ENCODE measurements around the gene HP1BP3. TPM values are rescaled to one million over a fixed set of nuclear protein-coding genes. Genes with fewer than 3 reads are reported as not detected.

The HP1BP3 gene
- total and polyA plus RNA-seq, 2 of the 4 experiments (the other 2 are of a cell fraction): 88.4 to 151 TPM

GRCh38 chr1:20713440-20713839, 73.7 kb downstream of the HP1BP3 start:
- ChIA-PET POLR2A (ENCODE audit: unreplicated experiment) (no interaction called here), CTCF (no interaction called here)

More at GRCh38 chr1:20713440-20713839, 73.7 kb downstream of the HP1BP3 start:
- no peaks in the 10 kb centered on the region for H3K36me3 ChIP-seq (ENCODE audit: control insufficient read depth, insufficient read depth, low read length)
- H2AFZ ChIP-seq (replicated peaks; ENCODE audit: low read length, poor library complexity): no peak overlapping the region
- H3K79me1 ChIP-seq (ENCODE audit: low read depth in 1 of 2, low read length in 2 of 2): no peaks in the 10 kb centered on the region
- no peak overlapping the region for H2BK5ac ChIP-seq (ENCODE audit: low read depth, low read length, poor library complexity, severe bottlenecking)
- H4K5ac ChIP-seq (ENCODE audit: low read depth, low read length): no peak overlapping the region
- H2AK5ac ChIP-seq (ENCODE audit: low read depth, low read length): no peak overlapping the region; the same call in 1 of the 2 replicates
- no peak overlapping the region for H3K27ac ChIP-seq (ENCODE audit: insufficient read depth, low read length)
- no peaks in the 10 kb centered on the region for H4K20me1 ChIP-seq (ENCODE audit: insufficient read depth, low read length)
- peaks cover 2% of the 10 kb centered on the region; the same call in 1 of the 2 replicates for H3K4me1 ChIP-seq (ENCODE audit: control insufficient read depth, insufficient read depth, low read length)
- no peak overlapping the region for H2BK20ac ChIP-seq (ENCODE audit: low read depth, low read length)
- H3K14ac ChIP-seq (replicated peaks; ENCODE audit: low read depth, low read length): no peak overlapping the region
- H3K9me1 ChIP-seq (ENCODE audit: insufficient read depth, low read length): peaks cover 8% of the 10 kb centered on the region; the same call in 1 of the 2 replicates
- H3K4me2 ChIP-seq (ENCODE audit: low read depth, low read length): no peak overlapping the region
- H3K9ac ChIP-seq (ENCODE audit: low read depth, low read length): no peak overlapping the region
- in situ Hi-C loops (cut with MboI; ENCODE audit: low sequenced_read_pairs): no loop called here
- dilution Hi-C loops (cut with HindIII; ENCODE audit: low sequenced_read_pairs, unreplicated experiment): no loop called here
- 80% methylated on average over 1 of the region's 6 CpGs; no CpG with 5 or more reads in 1 of the 2 experiments for WGBS, 2 experiments (ENCODE audit: extremely low coverage in 2 of 2, insufficient read length in 1 of 2)
- no peak overlapping the region for H2BK120ac ChIP-seq (ENCODE audit: low read depth, low read length)
- ATAC-seq (ENCODE audit: low read depth) (no peak), DNase-seq (no peak)
- no peaks in the 10 kb centered on the region for H3K27me3 ChIP-seq (ENCODE audit: control insufficient read depth, insufficient read depth, low read length)
- BruUV-seq (replicated peaks): no TSS peak
- H3K4me3 ChIP-seq (ENCODE audit: insufficient read depth, low read depth, low read length): no peak overlapping the region
- H2AK9ac ChIP-seq (replicated peaks; ENCODE audit: low read depth, low read length, poor library complexity): peak overlapping the region; percentile 65
- intact Hi-C loops (cut with micrococcal nuclease): no loop called here
- no peak overlapping the region for H3K18ac ChIP-seq (ENCODE audit: low read depth, low read length)
- H2BK15ac ChIP-seq (ENCODE audit: low read depth, low read length): no peak overlapping the region
- no peak overlapping the region for H4K8ac ChIP-seq (ENCODE audit: low read depth in 2 of 2, low read length in 2 of 2)
- H3K4ac ChIP-seq (ENCODE audit: low read depth, low read length): no peak overlapping the region
- H4K91ac ChIP-seq (ENCODE audit: insufficient read depth, low read depth, low read length): no peak overlapping the region
- no peaks in the 10 kb centered on the region for H3K9me3 ChIP-seq (ENCODE audit: control insufficient read depth, insufficient read depth, low read length)
- TF ChIP-seq RAD21 (IDR thresholded peaks at IDR 0.05; ENCODE audit: low read length) (no peak), CHD1 (IDR thresholded peaks at IDR 0.05; ENCODE audit: low read depth, low read length) (no peak), FOS (IDR thresholded peaks at IDR 0.05; ENCODE audit: low read depth, low read length) (no peak), POLR2A (IDR thresholded peaks at IDR 0.05; ENCODE audit: low read depth, low read length) (no peak), CEBPB (IDR thresholded peaks at IDR 0.05; ENCODE audit: low read depth, low read length) (no peak), ELK1 (IDR thresholded peaks at IDR 0.05; ENCODE audit: borderline replicate concordance, low read depth, low read length) (no peak)
- no peak overlapping the region for H3K56ac ChIP-seq (ENCODE audit: extremely low read depth, insufficient read depth, low read length)
- H3K23ac ChIP-seq (ENCODE audit: low read depth, low read length): no peak overlapping the region
